Gastrocnemius medialis (tissue), 4 donors: ENCODE measurements around the gene CDH2.

ENCODE experiments used
- POLR2A ChIP-seq, 2 donors: fragments of 450-650 bp; IDR thresholded peaks; one replicate each; pipeline ENCODE4 v1.6.1; 2017; ENCODE audit warnings: antibody characterized with exemption in 2 of 2, mild to moderate bottlenecking in 2 of 2, moderate library complexity in 2 of 2
- TF ChIP-seq, protein P1 (sequence below), 5 experiments: fragments of 450-650 bp in 3 of 5; fragments of 200-600 bp in 2 of 5; sonication (generic) in 2 of 5; IDR thresholded peaks in 4 of 5; conservative IDR thresholded peaks in 1 of 5; 1 replicate in 4 of 5; 2 replicates in 1 of 5; pipeline ENCODE4 v1.5.1; 2016 to 2019; ENCODE audit warnings: antibody characterized with exemption in 5 of 5, mild to moderate bottlenecking in 3 of 5, moderate library complexity in 3 of 5

DNA sequence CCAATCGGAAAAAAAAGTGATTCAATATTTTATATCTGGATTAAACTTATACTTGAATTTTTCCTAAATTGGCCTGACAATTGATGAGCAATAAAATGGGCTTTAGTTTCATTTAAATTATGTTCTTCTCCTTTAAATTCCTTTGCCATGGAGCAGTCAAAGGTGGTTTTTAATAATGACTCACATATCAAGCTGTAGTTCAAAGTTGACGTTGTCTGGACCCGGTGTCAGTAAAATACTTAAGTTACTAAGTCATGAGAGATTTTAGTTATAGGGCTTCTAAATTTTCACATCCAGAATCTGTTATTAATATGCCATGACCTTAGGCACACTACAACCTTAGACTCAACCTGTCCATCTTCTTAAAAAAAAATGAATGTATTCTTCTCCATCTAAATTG lies 62.5 kb downstream of the CDH2 start:
- TF ChIP-seq, protein P1, sequence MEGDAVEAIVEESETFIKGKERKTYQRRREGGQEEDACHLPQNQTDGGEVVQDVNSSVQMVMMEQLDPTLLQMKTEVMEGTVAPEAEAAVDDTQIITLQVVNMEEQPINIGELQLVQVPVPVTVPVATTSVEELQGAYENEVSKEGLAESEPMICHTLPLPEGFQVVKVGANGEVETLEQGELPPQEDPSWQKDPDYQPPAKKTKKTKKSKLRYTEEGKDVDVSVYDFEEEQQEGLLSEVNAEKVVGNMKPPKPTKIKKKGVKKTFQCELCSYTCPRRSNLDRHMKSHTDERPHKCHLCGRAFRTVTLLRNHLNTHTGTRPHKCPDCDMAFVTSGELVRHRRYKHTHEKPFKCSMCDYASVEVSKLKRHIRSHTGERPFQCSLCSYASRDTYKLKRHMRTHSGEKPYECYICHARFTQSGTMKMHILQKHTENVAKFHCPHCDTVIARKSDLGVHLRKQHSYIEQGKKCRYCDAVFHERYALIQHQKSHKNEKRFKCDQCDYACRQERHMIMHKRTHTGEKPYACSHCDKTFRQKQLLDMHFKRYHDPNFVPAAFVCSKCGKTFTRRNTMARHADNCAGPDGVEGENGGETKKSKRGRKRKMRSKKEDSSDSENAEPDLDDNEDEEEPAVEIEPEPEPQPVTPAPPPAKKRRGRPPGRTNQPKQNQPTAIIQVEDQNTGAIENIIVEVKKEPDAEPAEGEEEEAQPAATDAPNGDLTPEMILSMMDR (IDR thresholded peaks at IDR 0.05 in 4 of 5, conservative IDR thresholded peaks at IDR 0.05 in 1 of 5): no peak
- no peak for TF ChIP-seq POLR2A (IDR thresholded peaks at IDR 0.05)
